Heart left ventricle (tissue), 13 donors: Measurements from ENCODE around the gene CDX2.

Source experiments
- POLR2A ChIP-seq, 2 donors: fragments of 450-650 bp; IDR thresholded peaks; one replicate each; pipeline ENCODE4 v1.6.1; 2017; ENCODE audit warnings: antibody characterized with exemption in 2 of 2, mild to moderate bottlenecking in 2 of 2, moderate library complexity in 2 of 2
- TF ChIP-seq, protein P1 (sequence below), 12 donors: fragments of 200-600 bp; sonication (generic) in 4 of 12; IDR thresholded peaks; one replicate each; pipeline versions ENCODE4 v1.5.0 to v1.8.0; 2018 to 2022; ENCODE audit warnings: antibody characterized with exemption in 12 of 12, mild to moderate bottlenecking in 5 of 12
- donor health status: ischemic (EF 13 %, LVEDD 7.1; RV severe dilation, severe dysfunction).
- donor health status: DM: no; HTN: yes; CAD: no.
- donor health status: DM: no; HTN: no; CAD: no.
- donor health status: ischemic (EF 25% LVEDD 6.9; RV normal size, moderate dysfunction).
- donor health status: ischemic (EF 25% LVEDD 5.7; RV mildly dilated, moderate dysfunction).
- donor health status: ischemic (EF 35%, LVEDD 5.7; RV mildly dilated, moderate dysfunction).
- donor health status: nonischemic (EF 11% LVEDD 7.7; RV severe dilation, severe dysfunction).
- donor health status: DM: yes; HTN: yes; CAD: no.
- donor health status: PGD.
- donor health status: ischemic (EF 29% LVEDD 5.4; RV normal size, mild dysfunction).
- donor health status: nonischemic (EF 23%, LVEDD 6.1; RV moderate dilation, normal function).

DNA sequence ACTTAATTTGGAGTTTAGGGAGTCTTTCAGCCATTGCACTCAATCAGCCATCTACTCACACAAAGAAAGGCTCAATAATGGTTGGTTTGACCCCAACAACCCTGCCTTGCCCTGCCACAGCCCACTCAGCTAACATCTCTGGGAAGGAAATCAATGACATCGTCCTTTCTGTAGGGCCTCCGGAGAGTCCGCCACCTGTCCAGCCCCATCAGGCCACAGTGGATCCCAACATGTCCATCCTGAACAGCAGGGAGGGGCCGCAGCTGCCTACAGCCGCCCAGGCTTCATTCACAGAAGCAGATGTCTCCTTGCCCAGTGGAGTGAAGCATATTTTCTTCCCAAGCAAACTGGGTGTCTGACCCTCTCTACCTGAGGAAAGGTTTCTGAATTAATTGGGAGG lies 4.2 kb upstream of the CDX2 start:
- TF ChIP-seq POLR2A (IDR thresholded peaks at IDR 0.05) = no peak
- TF ChIP-seq, protein P1, sequence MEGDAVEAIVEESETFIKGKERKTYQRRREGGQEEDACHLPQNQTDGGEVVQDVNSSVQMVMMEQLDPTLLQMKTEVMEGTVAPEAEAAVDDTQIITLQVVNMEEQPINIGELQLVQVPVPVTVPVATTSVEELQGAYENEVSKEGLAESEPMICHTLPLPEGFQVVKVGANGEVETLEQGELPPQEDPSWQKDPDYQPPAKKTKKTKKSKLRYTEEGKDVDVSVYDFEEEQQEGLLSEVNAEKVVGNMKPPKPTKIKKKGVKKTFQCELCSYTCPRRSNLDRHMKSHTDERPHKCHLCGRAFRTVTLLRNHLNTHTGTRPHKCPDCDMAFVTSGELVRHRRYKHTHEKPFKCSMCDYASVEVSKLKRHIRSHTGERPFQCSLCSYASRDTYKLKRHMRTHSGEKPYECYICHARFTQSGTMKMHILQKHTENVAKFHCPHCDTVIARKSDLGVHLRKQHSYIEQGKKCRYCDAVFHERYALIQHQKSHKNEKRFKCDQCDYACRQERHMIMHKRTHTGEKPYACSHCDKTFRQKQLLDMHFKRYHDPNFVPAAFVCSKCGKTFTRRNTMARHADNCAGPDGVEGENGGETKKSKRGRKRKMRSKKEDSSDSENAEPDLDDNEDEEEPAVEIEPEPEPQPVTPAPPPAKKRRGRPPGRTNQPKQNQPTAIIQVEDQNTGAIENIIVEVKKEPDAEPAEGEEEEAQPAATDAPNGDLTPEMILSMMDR (IDR thresholded peaks at IDR 0.05) = no peak
